ENCODE measurements around the gene FAM120A. TPM values are rescaled to one million over a fixed set of nuclear protein-coding genes. Genes with fewer than 3 reads are reported as not detected.

FAM120A gene
- total and polyA plus RNA-seq, 2 donors (not counting 1 experiment from before 2014, with no cell fraction given), result 85.8 to 136 TPM

- Histone ChIP-seq H3K79me2 (ENCODE audit: control insufficient read depth, insufficient read depth, low read length) (no peaks in the 10 kb centered on the region), H3K9ac (ENCODE audit: insufficient read depth, low read length) (no peak overlapping the region), H3K27ac (ENCODE audit: insufficient read depth, low read length) (no peak overlapping the region), H3K4me1 (ENCODE audit: control insufficient read depth, extremely low read depth, insufficient read depth, low read length) (no peaks in the 10 kb centered on the region), H3K4me3 (replicated peaks in 1 of 4; ENCODE audit: control extremely low read depth in 1 of 4, insufficient read depth in 1 of 4, low read depth in 3 of 4, low read length in 4 of 4) (no peak overlapping the region), H2AFZ (ENCODE audit: low read length) (no peak overlapping the region), H3K9me3 (ENCODE audit: control insufficient read depth, insufficient read depth, low read depth, low read length) (no peaks in the 10 kb centered on the region), H3K27me3 (ENCODE audit: control insufficient read depth, insufficient read depth, low read length) (no peaks in the 10 kb centered on the region), H3K36me3 (ENCODE audit: control insufficient read depth, insufficient read depth, low read length) (no peaks in the 10 kb centered on the region), H3K4me2 (ENCODE audit: extremely low read depth, insufficient read depth, low read length) (no peak overlapping the region), H4K20me1 (ENCODE audit: control insufficient read depth, extremely low read depth, insufficient read depth, low read length) (no peaks in the 10 kb centered on the region)
- DNase-seq (ENCODE audit: low read depth in 2 of 2), result no peak
- no peak for TF ChIP-seq EZH2 (IDR thresholded peaks at IDR 0.05; ENCODE audit: low read length, missing control alignments)
- no peak for TF ChIP-seq CTCF (conservative IDR thresholded peaks at IDR 0.05 in 1 of 2, IDR thresholded peaks at IDR 0.05 in 1 of 2; ENCODE audit: low read depth in 1 of 2, low read length in 2 of 2)
Measured at GRCh38 chr9:93413530-93413929, 38.0 kb upstream of the FAM120A start.

- Histone ChIP-seq H3K4me2 (ENCODE audit: extremely low read depth, insufficient read depth, low read length) (no peak overlapping the region), H4K20me1 (ENCODE audit: control insufficient read depth, extremely low read depth, insufficient read depth, low read length) (no peaks in the 10 kb centered on the region), H3K36me3 (ENCODE audit: control insufficient read depth, insufficient read depth, low read length) (no peaks in the 10 kb centered on the region), H3K4me3 (replicated peaks in 1 of 4; ENCODE audit: control extremely low read depth in 1 of 4, insufficient read depth in 1 of 4, low read depth in 3 of 4, low read length in 4 of 4) (no peak overlapping the region), H3K27ac (ENCODE audit: insufficient read depth, low read length) (no peak overlapping the region), H3K4me1 (ENCODE audit: control insufficient read depth, extremely low read depth, insufficient read depth, low read length) (no peaks in the 10 kb centered on the region), H3K79me2 (ENCODE audit: control insufficient read depth, insufficient read depth, low read length) (no peaks in the 10 kb centered on the region), H2AFZ (ENCODE audit: low read length) (no peak overlapping the region), H3K9ac (ENCODE audit: insufficient read depth, low read length) (no peak overlapping the region), H3K27me3 (ENCODE audit: control insufficient read depth, insufficient read depth, low read length) (no peaks in the 10 kb centered on the region), H3K9me3 (ENCODE audit: control insufficient read depth, insufficient read depth, low read depth, low read length) (no peaks in the 10 kb centered on the region)
- peak in 1 of 2 donors; percentile 12 for DNase-seq (ENCODE audit: low read depth in 2 of 2)
- no peak for TF ChIP-seq EZH2 (IDR thresholded peaks at IDR 0.05; ENCODE audit: low read length, missing control alignments)
- TF ChIP-seq CTCF (conservative IDR thresholded peaks at IDR 0.05 in 1 of 2, IDR thresholded peaks at IDR 0.05 in 1 of 2; ENCODE audit: low read depth in 1 of 2, low read length in 2 of 2), result no peak
Measured at GRCh38 chr9:93415176-93415690, 36.3 kb upstream of the FAM120A start.

- no peaks in the 10 kb centered on the region for H3K79me2 ChIP-seq (ENCODE audit: control insufficient read depth, insufficient read depth, low read length)
- no peak overlapping the region for H3K27ac ChIP-seq (ENCODE audit: insufficient read depth, low read length)
- no peaks in the 10 kb centered on the region for H3K36me3 ChIP-seq (ENCODE audit: control insufficient read depth, insufficient read depth, low read length)
- H3K4me3 ChIP-seq (replicated peaks in 1 of 4; ENCODE audit: control extremely low read depth in 1 of 4, insufficient read depth in 1 of 4, low read depth in 3 of 4, low read length in 4 of 4), result no peak overlapping the region
- no peaks in the 10 kb centered on the region for H3K27me3 ChIP-seq (ENCODE audit: control insufficient read depth, insufficient read depth, low read length)
- no peaks in the 10 kb centered on the region for H3K4me1 ChIP-seq (ENCODE audit: control insufficient read depth, extremely low read depth, insufficient read depth, low read length)
- no peaks in the 10 kb centered on the region for H4K20me1 ChIP-seq (ENCODE audit: control insufficient read depth, extremely low read depth, insufficient read depth, low read length)
- no peaks in the 10 kb centered on the region for H3K9me3 ChIP-seq (ENCODE audit: control insufficient read depth, insufficient read depth, low read depth, low read length)
- H3K4me2 ChIP-seq (ENCODE audit: extremely low read depth, insufficient read depth, low read length), result no peak overlapping the region
- TF ChIP-seq CTCF (conservative IDR thresholded peaks at IDR 0.05 in 1 of 2, IDR thresholded peaks at IDR 0.05 in 1 of 2; ENCODE audit: low read depth in 1 of 2, low read length in 2 of 2) (no peak), EZH2 (IDR thresholded peaks at IDR 0.05; ENCODE audit: low read length, missing control alignments) (no peak)
- no peak overlapping the region for H3K9ac ChIP-seq (ENCODE audit: insufficient read depth, low read length)
- DNase-seq (ENCODE audit: low read depth in 2 of 2), result no peak
- no peak overlapping the region for H2AFZ ChIP-seq (ENCODE audit: low read length)
Measured at GRCh38 chr9:93416530-93417235, 34.8 kb upstream of the FAM120A start.

Measured in fibroblast of lung (primary cell).